Dedifferentiated amniotic fluid mesenchymal stem cell (primary cell): ENCODE measurements around the gene DKK2.
A peak's percentile ranks its signal among the peaks of the same experiment; 100 is the strongest.
"Not testable (repeated sequence)": the region's sequence is repeated elsewhere in the genome, so short reads cannot be mapped to it uniquely, and the experiment has no call there.

Source experiments
- DNase-seq: peaks from one replicate; pipeline ENCODE4 v3.0.0-alpha.2; 2016; ENCODE audit errors: extremely low spot score

Gene DKK2

DNA sequence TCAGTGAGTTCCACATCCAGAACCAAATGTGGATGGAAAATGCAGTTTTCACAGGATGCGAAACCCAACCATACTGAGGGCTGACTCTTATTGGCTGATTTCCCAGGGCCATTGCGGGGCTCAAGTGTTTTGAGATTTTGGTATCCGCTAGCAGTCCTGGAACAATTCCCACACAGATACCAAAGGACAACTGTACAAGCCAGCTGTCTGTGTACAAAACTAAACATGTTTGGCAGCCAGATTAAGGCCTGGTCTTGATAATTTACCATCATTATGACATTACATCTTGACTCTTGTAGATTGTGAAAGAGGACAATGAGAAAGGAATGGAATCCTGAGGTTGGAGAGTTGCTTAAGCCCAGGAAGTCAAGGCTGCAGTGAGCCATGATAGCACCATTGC lies 121.9 kb downstream of the DKK2 start:
- no peak for DNase-seq

DNA sequence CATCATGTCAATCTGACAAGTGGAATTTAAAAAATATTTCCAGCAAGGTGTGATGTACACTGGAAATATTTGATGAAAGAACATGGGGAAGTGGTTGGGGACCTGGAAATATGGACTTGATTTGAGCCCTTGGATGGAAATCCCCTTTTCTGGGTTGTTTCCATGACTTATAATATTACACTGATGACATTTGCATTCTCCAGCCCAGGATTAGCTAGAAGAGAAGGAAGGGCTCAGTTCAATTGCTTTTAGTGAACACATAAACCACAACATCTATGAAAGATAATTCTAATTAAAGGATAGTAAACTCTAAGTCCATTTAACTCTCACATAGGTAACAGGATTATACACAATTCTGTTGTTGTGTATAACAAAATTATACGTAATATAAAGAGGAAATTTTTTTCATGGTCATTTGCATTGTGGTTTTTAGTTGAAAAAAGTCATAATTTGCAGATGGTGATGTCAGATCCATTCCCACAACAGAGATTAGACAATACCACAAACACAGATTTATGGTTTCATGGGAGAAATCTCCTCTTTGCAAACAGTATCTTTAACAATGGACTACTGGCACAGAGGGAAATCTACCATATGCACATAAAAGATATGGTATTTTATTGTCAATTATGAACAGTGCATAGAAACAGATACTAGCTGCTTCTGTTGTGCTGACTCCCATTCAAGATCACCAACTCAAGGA lies 126.5 kb downstream of the DKK2 start:
- no peak for DNase-seq

DNA sequence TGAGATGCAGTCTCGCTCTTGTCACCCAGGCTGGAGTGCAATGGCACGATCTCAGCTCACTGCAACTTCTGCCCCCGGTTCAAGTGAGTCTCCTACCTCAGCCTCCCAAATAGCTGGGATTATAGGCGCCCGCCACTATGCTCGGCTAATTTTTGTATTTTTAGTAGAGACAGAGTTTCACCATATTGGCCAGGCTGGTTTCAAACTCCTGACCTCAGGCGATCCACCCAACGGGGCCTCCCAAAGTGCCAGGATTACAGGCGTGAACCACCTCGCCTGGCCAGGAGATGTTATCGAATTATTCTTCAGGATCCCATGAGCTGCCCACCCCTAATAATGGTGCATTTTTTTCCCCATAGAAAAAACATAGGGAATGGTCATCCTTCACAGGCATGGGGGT lies 128.1 kb downstream of the DKK2 start:
- not testable (repeated sequence) for DNase-seq

DNA sequence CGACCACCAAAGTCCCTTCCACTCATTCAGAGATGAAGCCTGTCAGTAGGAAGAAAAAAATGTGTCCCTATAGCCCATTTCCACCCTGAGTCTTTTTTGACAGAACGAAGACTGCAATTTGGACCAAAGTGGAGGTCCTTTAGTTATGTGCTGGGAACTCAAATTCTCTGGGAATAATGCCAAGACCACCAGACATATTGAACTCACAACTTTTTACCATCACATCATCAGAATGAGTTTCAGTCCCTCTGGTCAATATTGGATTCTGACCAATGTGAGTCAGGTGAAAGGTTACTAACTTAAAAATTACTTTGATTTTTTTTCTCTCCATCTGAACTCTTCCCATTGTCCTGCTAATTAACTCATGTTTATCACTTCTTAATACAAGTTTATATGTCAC lies 128.9 kb downstream of the DKK2 start:
- no peak for DNase-seq

DNA sequence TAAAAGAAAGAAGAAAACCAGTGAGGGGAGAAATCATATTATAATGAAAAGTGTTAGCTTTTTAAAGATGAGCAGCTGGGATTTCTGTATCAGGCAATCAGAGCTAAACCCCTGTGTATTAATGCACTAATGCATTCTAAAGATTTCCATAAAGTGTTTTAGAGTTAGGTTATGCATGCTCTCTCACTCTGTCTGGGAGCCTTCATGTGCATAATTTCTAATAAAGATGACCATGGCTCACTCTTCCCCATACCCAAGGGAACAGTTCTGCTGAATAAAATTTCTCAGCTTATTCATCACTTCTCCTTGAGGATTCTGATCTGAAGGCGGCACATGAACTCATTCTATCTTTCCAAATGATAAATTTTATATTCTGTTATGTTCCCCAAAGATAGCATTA lies 129.4 kb downstream of the DKK2 start:
- DNase-seq: no peak

DNA sequence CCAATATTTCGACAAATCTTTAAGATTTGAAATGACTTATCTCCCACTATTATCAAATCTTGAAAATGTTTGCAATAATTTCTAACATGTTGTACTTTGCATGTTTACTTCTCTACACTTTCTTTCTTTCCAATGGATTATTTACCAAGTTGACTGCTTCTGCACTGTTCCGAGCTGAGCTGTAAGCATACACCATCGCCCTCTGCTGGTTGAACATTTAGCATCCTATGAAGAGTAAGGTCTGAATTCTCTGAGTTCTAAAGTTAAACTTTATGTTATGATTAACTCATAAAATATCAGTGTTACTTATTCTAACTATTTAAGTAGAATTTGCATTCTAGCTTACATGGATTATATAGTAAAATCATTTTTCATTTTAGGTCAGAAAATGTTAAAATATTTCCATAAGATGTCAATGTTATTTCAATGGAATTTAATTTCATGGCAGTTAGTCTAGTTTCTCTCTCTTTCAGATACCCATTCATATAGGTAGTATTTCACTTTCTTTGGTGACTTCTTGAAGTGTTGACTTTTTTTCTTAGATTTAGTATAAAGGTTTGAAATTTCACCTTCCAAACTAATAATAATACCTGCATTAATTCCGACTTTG lies 137.4 kb downstream of the DKK2 start:
- DNase-seq: peak; percentile 47

DNA sequence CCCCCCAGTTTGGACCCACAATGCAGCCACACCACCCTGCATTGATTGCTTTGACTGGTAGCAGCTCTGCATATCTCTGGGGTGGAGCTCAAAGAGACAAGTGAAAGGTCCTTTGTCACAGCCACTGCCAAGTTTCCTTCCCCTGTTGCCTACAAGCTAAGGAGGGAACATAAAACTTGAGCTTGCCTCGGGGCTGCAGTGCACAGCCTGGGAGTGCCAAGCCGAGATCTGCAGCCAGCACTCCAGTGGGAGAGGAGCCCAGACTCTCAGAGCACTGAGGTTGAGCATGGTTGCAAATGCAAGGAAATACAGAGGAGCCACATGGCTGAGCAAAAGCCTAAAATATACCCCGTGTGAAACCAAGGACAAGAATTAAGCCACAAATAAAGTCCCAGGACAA lies 142.2 kb downstream of the DKK2 start:
- DNase-seq: no peak

DNA sequence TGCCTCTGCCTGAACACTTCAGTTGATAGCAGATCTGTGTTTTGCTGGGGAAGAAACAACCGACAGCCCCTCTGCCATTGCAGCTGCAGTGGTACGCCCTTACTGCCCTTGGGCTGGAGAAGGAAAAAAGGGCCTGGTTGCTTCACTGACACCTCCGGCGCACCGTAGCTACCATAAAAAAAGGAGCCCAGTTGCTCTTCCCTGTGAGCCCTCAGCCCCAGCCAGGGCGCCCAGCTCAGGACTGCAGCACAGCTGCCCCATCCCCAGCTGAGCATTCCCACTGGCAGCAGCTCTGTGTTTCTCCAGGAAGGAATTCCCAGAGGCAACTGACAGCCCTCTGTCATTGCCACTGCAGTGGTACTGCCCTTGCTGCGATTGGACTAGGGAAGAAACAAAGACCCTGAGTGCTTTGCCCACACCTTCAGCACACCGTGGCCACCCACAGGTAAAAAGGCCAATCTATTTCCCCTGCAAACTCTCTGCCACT lies 142.7 kb downstream of the DKK2 start:
- DNase-seq: no peak

DNA sequence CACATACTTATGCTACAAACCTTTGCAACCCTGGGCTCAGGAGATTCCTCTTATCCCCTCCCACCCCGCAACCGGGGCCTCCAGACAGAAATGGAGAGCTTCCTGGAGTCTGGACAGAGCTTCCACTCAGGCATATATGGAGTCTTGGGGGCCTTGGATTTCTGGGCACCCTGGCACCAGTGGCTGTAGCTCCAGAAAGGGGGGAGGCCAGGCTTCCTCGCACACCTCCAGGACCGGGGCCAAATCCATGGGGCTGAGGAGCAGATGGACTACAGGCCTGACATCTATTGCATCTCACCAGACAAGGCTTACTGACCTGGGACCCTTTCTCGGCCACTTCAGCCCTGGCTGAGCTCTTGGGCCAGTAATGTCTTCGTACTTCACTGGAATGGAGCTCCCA lies 143.3 kb downstream of the DKK2 start:
- DNase-seq: no peak

DNA sequence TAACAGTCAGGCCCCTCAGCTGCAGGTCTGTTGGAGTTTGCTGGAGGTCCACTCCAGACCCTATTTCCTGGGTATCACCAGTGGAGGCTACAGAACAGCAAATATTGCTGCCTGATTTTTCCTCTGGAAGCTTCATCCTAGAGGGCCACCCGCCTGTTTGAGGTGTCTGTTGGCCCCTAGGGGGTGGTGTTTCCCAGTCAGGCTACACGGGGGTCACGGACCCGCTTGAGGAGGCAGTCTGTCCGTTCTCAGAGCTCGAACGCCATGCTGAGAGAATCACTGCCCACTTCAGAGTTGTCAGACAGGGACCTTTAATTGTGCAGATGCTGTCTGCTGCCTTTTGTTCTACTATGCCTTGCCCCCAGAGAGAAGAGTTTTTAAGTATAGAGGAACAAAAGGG lies 160.8 kb downstream of the DKK2 start:
- DNase-seq: no peak
